Dedifferentiated amniotic fluid mesenchymal stem cell (primary cell): Measurements from ENCODE around the gene RBM46.
"Not testable (repeated sequence)": the region's sequence is repeated elsewhere in the genome, so short reads cannot be mapped to it uniquely, and the experiment has no call there.

Experiments used
- DNase-seq: peaks from one replicate; pipeline ENCODE4 v3.0.0-alpha.2; 2016; ENCODE audit errors: extremely low spot score

The RBM46 gene

DNA sequence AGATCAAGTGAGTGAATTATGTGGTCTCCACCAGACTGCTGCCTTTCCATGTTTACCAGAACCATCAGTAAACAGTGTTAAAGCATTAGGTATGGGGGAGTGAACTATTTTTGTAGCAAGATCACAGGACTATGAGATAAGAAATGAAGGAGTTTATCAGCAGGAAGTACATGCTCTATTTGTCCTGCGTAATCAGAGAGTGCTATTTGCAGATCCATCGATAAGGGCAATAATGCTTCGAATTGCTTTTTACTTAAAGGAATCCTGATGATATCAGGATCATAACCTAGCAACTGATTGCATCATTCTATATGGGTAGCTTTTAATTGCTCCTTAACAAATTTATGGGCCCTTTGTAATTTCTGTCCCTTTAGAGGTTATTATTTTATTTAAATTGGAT lies 57.1 kb downstream of the RBM46 start:
- DNase-seq = no peak

DNA sequence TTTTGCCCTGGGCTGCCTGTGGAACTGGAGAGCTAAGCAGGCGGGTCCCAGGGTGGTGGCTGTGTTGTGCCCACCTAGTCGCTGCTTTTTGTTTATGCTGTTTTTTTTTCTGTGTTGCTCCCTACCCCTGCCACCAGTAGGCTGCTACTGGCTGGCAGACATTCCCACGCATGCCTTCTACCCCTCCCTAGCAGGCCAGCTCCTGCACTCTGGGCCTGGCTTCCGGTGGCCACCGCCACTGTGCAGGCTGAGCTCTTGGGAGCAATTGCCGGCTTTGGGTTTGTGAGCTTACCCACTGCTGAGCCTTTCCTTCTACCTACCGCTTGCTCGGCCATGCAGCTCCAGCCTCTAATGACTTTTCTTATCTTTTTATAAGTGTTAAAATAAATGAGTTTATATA lies 57.6 kb downstream of the RBM46 start:
- no peak for DNase-seq

DNA sequence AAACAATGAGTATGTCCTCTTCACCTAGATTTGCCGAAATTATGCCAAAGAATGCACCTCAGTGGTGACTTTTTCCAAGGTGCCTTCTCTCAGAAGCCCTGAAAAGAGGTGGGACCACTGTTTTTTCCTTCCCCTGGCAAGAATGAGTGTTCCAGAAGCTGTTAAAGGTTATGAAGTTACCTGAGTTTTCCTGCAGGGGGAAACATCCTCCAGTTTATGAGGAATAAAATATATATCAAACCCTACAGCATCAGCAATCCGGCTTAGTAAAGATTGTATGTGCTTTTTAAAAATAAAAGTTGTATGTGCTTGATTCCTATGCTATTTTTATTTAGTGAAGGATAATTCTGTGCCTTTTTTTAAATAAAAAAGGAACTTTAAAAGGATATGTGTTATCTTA lies 73.3 kb downstream of the RBM46 start:
- DNase-seq = no peak

DNA sequence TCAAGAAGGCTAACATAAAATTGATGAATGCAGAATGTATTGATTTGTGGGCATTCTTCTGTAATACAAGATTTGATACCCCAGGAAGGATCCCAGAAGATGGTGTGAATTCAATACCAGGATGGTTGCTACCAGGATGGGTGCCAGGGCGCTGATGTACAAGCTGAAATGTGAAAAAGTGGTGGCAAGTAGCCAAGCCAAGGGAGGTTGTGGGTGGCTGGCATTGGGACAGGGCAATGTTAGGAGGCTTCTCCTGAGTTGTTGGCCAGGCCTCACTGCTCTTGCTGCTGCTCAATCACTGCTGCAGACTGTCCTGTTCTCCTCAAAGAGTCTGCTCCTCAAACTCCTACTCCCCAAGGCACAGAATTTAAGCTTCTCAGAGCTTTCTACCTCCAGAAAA lies 77.1 kb downstream of the RBM46 start:
- DNase-seq = no peak

DNA sequence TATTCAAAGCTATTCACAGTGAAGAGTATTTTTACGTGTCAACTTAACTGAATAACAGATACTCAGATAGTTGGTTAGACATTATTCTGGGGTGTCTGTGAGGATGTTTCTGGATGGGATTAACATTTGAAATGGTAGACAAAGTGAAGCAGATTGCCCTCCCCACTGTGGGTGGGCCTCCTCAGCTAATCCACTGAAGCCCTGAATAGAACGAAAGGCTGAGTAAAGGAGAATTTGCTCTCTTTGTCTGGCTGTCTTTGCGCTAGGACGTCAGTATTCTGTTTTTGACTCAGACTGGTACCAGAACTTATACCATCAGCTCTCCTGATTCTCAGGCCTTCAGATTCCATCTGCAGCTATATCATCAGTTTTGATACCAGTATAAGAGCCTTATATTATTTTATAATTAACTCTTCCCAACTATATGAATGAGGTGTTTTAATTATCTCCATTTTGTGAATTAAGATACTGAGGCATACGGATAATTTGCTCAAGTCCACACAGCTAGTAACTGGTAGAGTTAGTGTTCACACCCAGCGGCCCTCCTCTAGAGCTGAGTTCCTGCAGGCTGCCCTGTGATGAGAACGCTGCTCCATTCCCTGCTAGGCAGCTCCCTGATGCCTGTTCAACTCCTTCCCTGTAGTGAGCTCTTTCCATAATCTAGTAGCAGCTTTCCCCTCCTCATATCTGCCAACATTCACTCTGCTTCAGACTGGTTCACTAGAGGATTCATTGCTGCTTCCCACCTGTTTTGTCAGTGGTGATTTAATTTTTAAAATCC lies 87.5 kb downstream of the RBM46 start:
- DNase-seq = no peak

DNA sequence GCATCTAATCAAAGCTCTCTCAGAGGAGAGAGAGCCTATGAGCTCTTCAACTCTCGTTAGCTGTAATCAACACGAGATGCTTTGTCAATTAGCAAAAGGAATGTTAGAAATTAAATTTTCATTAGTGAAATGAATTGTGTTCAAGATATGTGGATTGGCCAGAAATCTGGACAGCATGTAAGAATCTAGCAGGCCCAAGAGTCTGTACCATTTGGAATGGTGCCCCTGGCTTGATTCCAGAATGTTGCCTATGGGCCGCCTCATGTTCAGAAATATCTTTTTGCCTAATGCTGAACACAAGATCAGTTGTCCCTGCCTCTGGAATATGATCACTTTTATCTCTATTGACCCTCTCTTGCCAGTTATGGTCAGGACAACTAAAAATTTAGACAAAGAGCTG lies 88.2 kb downstream of the RBM46 start:
- no peak for DNase-seq

DNA sequence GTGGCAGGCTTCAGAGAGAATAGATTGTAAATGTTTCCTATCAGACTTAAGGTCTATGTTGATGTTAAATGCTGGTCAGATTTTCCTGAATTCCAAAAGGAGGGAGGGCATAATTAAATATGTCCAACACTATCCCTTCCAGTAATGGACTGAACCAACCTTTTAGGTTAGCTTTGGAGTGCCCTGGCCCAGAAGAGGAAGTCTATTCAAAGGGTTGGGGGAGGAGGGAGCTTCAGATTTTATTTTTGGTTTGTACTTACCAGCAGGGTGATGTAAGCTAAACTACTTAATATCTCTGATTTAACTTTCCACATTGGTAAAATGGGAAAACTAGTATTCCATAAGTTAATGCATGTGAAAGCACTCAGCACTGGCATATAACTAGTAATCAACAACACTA lies 91.1 kb downstream of the RBM46 start:
- no peak for DNase-seq

DNA sequence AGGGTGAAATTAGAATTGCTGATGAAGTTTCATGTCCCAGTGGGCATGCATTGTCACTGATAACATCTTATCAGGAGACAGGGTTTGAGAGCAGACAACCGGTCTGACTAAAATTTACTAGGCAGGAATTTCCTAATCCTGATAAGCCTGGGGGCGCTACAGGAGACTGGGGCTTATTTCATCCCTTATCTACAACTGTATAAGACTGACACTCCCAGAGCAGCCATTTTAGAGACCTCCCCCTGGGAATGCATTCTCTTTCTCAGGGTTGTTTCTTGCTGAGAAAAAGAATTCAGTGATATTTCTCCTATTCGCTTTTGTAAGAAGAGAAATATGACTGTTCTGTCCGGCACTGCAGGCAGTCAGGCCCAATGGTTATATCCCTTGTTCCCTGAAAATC lies 93.0 kb downstream of the RBM46 start:
- DNase-seq = not testable (repeated sequence)

DNA sequence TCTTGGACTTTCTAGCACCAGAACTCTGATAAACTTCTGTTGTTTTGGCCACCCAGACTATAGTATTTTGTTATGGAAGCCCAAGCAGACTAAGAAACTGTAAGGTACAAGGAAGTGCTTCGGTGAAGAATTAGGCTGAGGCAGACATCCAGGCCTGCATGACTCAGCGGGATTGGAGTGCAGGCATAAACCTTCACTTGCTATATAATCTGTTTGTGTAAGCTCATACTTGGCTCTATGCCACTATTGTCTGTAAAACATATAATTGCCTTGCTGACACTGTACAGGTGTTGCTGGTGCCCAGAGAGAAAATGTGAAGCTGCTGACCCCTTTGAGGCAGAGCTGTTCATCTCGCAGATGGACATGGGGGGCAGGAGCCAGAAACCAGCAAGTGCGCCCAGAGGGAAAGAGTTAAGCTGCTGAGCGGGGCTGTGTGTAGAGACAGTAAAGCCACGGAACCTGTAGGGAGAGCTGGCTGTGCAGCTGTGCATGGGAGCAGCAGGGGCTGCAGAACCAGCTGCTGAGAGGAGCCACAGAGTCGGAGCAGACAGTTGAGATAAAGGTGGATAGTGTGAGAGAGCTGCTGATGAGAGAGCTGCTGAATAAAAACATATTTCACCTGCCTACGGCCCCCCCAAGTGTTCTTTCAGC lies 96.2 kb downstream of the RBM46 start:
- no peak for DNase-seq
